Upper lobe of left lung (tissue), 4 donors: ENCODE results near the gene PRAMEF4.
"Not testable (repeated sequence)": the region's sequence is repeated elsewhere in the genome, so short reads cannot be mapped to it uniquely, and the experiment has no call there.

Experiments
- POLR2A ChIP-seq, 4 donors: fragments of 450-650 bp; IDR thresholded peaks; one replicate each; pipeline ENCODE4 v1.5.1; 2016 to 2017; ENCODE audit warnings: antibody characterized with exemption in 4 of 4, mild to moderate bottlenecking in 2 of 4
- POLR2AphosphoS5 ChIP-seq, 2 donors: sonication (generic); formaldehyde crosslinking; IDR thresholded peaks; one replicate each; pipeline ENCODE4 v1.5.1; 2017; ENCODE audit warnings: antibody characterized with exemption in 2 of 2
- TF ChIP-seq, protein P1 (sequence below), 6 experiments: fragments of 450-650 bp in 4 of 6; fragments of 200-600 bp in 2 of 6; sonication (generic) in 2 of 6; IDR thresholded peaks; one replicate each; pipeline ENCODE4 v1.5.1; 2016 to 2019; ENCODE audit warnings: antibody characterized with exemption in 6 of 6

DNA sequence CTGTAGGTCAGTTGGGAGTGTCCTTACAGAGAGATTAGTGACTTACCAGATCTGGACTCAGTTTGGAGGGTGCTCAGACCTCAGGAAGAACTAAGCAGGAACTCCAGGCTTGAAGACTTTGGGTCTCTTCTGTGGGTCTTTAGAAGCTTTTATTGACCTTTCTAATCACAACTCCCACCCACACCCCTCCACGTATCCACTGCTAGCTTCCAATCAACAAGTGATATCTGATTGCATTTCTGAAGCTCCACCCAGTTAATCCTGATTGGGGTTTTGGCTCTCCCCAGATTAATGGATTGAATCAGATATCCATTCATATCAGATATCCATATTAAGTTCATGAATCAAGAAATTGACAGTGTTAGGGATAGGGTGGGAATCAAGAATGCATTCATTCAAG is 12.2 kb upstream of the PRAMEF4 start, which contains the start of gene PRAMEF10:
- TF ChIP-seq, protein P1, sequence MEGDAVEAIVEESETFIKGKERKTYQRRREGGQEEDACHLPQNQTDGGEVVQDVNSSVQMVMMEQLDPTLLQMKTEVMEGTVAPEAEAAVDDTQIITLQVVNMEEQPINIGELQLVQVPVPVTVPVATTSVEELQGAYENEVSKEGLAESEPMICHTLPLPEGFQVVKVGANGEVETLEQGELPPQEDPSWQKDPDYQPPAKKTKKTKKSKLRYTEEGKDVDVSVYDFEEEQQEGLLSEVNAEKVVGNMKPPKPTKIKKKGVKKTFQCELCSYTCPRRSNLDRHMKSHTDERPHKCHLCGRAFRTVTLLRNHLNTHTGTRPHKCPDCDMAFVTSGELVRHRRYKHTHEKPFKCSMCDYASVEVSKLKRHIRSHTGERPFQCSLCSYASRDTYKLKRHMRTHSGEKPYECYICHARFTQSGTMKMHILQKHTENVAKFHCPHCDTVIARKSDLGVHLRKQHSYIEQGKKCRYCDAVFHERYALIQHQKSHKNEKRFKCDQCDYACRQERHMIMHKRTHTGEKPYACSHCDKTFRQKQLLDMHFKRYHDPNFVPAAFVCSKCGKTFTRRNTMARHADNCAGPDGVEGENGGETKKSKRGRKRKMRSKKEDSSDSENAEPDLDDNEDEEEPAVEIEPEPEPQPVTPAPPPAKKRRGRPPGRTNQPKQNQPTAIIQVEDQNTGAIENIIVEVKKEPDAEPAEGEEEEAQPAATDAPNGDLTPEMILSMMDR (IDR thresholded peaks at IDR 0.05) = not testable (repeated sequence)
- TF ChIP-seq POLR2A, POLR2AphosphoS5 (IDR thresholded peaks at IDR 0.05): not testable (repeated sequence)
